GM13977 (cell line): ENCODE data around the gene SPPL3.

ENCODE experiments used
- DNase-seq: peaks from one replicate; pipeline ENCODE4 v3.0.0; 2012; ENCODE audit warnings: low spot score
- in situ Hi-C: fragments of 300-500 bp; cut with MboI; formaldehyde crosslinking; loops from one replicate; pipeline ENCODE4 v1.12.0; 2022; ENCODE audit warnings: low sequenced_read_pairs, low pct_unique_long_range_greater_than_20kb, mixed read lengths, inconsistent platforms; ENCODE audit not compliant: unreplicated experiment
- TF ChIP-seq, protein P1 (sequence below): IDR thresholded peaks from 2 replicates; pipeline ENCODE4 v1.5.1; 2012; ENCODE audit warnings: mild to moderate bottlenecking, control low read depth; ENCODE audit not compliant: insufficient read depth; ENCODE audit errors: extremely low read depth, missing control alignments

The SPPL3 gene

GRCh38 chr12:120741476-120742421, 162.4 kb downstream of the SPPL3 start:
- TF ChIP-seq, protein P1, sequence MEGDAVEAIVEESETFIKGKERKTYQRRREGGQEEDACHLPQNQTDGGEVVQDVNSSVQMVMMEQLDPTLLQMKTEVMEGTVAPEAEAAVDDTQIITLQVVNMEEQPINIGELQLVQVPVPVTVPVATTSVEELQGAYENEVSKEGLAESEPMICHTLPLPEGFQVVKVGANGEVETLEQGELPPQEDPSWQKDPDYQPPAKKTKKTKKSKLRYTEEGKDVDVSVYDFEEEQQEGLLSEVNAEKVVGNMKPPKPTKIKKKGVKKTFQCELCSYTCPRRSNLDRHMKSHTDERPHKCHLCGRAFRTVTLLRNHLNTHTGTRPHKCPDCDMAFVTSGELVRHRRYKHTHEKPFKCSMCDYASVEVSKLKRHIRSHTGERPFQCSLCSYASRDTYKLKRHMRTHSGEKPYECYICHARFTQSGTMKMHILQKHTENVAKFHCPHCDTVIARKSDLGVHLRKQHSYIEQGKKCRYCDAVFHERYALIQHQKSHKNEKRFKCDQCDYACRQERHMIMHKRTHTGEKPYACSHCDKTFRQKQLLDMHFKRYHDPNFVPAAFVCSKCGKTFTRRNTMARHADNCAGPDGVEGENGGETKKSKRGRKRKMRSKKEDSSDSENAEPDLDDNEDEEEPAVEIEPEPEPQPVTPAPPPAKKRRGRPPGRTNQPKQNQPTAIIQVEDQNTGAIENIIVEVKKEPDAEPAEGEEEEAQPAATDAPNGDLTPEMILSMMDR = no peak
- in situ Hi-C loops = no loop called here
- DNase-seq = no peak

GRCh38 chr12:120740871-120741270, 163.3 kb downstream of the SPPL3 start:
- in situ Hi-C loops = no loop called here
- DNase-seq = no peak
- TF ChIP-seq, protein P1 = no peak

- no peak for DNase-seq
- in situ Hi-C loops = no loop called here
- TF ChIP-seq, protein P1 = no peak
Observed at GRCh38 chr12:120739821-120740613, 164.1 kb downstream of the SPPL3 start.

GRCh38 chr12:120739031-120739762, 165.0 kb downstream of the SPPL3 start:
- in situ Hi-C loops = no loop called here
- no peak for DNase-seq
- TF ChIP-seq, protein P1 = no peak

GRCh38 chr12:120738252-120739030, 165.7 kb downstream of the SPPL3 start:
- in situ Hi-C loops = no loop called here
- TF ChIP-seq, protein P1 = no peak
- DNase-seq = no peak
